H9 (cell line): ENCODE measurements around the gene SNN. TPM values are rescaled to one million over a fixed set of nuclear protein-coding genes. Genes with fewer than 3 reads are reported as not detected.

ENCODE experiments used
- DNase-seq: peaks from one replicate; pipeline ENCODE4 v3.0.0-alpha.2; 2017
- H2AFZ ChIP-seq: one replicate; pipeline ENCODE4 v1.6.1; 2013; ENCODE audit warnings: mild to moderate bottlenecking, low read length, control low read depth, moderate library complexity
- H2AK5ac ChIP-seq: 2 replicates; pipeline ENCODE4 v1.6.1; 2013; ENCODE audit warnings: low read length, control low read depth, mixed read lengths; ENCODE audit not compliant: insufficient read length
- H2BK120ac ChIP-seq: one replicate; pipeline ENCODE4 v1.6.1; 2013; ENCODE audit warnings: low read depth, mild to moderate bottlenecking, low read length, control low read depth, inconsistent platforms; ENCODE audit not compliant: poor library complexity, severe bottlenecking
- H2BK12ac ChIP-seq: 2 replicates; pipeline ENCODE4 v1.6.1; 2013; ENCODE audit warnings: low read length, control low read depth, mixed read lengths, low read depth; ENCODE audit not compliant: insufficient read length
- H2BK15ac ChIP-seq: 2 replicates; pipeline ENCODE4 v1.6.1; 2013; ENCODE audit warnings: low read depth, low read length, control low read depth
- H2BK20ac ChIP-seq: one replicate; pipeline ENCODE4 v1.6.1; 2013; ENCODE audit warnings: low read depth, mild to moderate bottlenecking, low read length, control low read depth, inconsistent platforms; ENCODE audit not compliant: poor library complexity, severe bottlenecking
- H2BK5ac ChIP-seq: 2 replicates; pipeline ENCODE4 v1.6.1; 2013; ENCODE audit warnings: low read length, control low read depth, mixed read lengths; ENCODE audit not compliant: insufficient read length
- H3K14ac ChIP-seq: 2 replicates; pipeline ENCODE4 v1.6.1; 2013; ENCODE audit warnings: low read length, control low read depth; ENCODE audit not compliant: insufficient read depth
- H3K18ac ChIP-seq: 2 replicates; pipeline ENCODE4 v1.6.1; 2013; ENCODE audit warnings: low read depth, mild to moderate bottlenecking, mixed read lengths, low read length, control low read depth; ENCODE audit not compliant: insufficient read length
- H3K23ac ChIP-seq: 2 replicates; pipeline ENCODE4 v1.6.1; 2013; ENCODE audit warnings: low read length, control low read depth, mixed read lengths, low read depth; ENCODE audit not compliant: insufficient read length
- H3K23me2 ChIP-seq: 2 replicates; pipeline ENCODE4 v1.6.1; 2013; ENCODE audit warnings: low read depth, mild to moderate bottlenecking, mixed read lengths, low read length, control low read depth; ENCODE audit not compliant: insufficient read length, poor library complexity, severe bottlenecking
- H3K27ac ChIP-seq: 2 replicates; pipeline ENCODE4 v1.5.1; 2013; ENCODE audit warnings: low read length, control low read depth, mixed read lengths, low read depth; ENCODE audit not compliant: insufficient read length
- H3K27me3 ChIP-seq: 2 replicates; pipeline ENCODE4 v1.6.1; 2013; ENCODE audit warnings: low read length, control low read depth, inconsistent platforms; ENCODE audit not compliant: insufficient read depth
- H3K4ac ChIP-seq: 2 replicates; pipeline ENCODE4 v1.6.1; 2013; ENCODE audit warnings: low read depth, mild to moderate bottlenecking, control low read depth, inconsistent platforms, low read length, moderate library complexity
- H3K4me1 ChIP-seq: 2 replicates; pipeline ENCODE4 v1.6.1; 2013; ENCODE audit warnings: low read length, control low read depth, inconsistent platforms; ENCODE audit not compliant: insufficient read depth
- H3K4me2 ChIP-seq: 2 replicates; pipeline ENCODE4 v1.6.1; 2013; ENCODE audit warnings: low read length, control low read depth, mixed read lengths; ENCODE audit not compliant: insufficient read length, insufficient read depth
- H3K56ac ChIP-seq: 2 replicates; pipeline ENCODE4 v1.6.1; 2013; ENCODE audit warnings: low read depth, mild to moderate bottlenecking, mixed read lengths, low read length, control low read depth; ENCODE audit not compliant: insufficient read length
- H3K79me1 ChIP-seq: 2 replicates; pipeline ENCODE4 v1.6.1; 2013; ENCODE audit warnings: low read depth, mild to moderate bottlenecking, moderate library complexity, low read length, control low read depth, inconsistent platforms; ENCODE audit not compliant: insufficient read depth, poor library complexity, severe bottlenecking
- H3K79me2 ChIP-seq: 2 replicates; pipeline ENCODE4 v1.6.1; 2013; ENCODE audit warnings: low read length, control low read depth, inconsistent platforms; ENCODE audit not compliant: insufficient read depth
- H3K9ac ChIP-seq: 2 replicates; pipeline ENCODE4 v1.6.1; 2013; ENCODE audit warnings: low read length, control low read depth, mixed read lengths; ENCODE audit not compliant: insufficient read length; ENCODE audit errors: extremely low read depth
- H3K9me3 ChIP-seq: one replicate; pipeline ENCODE4 v1.6.1; 2013; ENCODE audit warnings: low read depth, low read length, inconsistent platforms; ENCODE audit not compliant: control insufficient read depth
- H3T11ph ChIP-seq: one replicate; pipeline ENCODE4 v1.6.1; 2013; ENCODE audit warnings: mild to moderate bottlenecking, low read length, control low read depth, inconsistent platforms
- H4K20me1 ChIP-seq: one replicate; pipeline ENCODE4 v1.6.1; 2013; ENCODE audit not compliant: control insufficient read depth, insufficient read length, insufficient read depth
- H4K5ac ChIP-seq: 2 replicates; pipeline ENCODE4 v1.6.1; 2013; ENCODE audit warnings: low read depth, mild to moderate bottlenecking, mixed read lengths, low read length, control low read depth; ENCODE audit not compliant: insufficient read length
- H4K8ac ChIP-seq: replicated peaks from 2 replicates; pipeline ENCODE4 v1.6.1; 2013; ENCODE audit warnings: low read length, control low read depth, mixed read lengths, low read depth; ENCODE audit not compliant: insufficient read length
- H4K91ac ChIP-seq: 2 replicates; pipeline ENCODE4 v1.6.1; 2013; ENCODE audit warnings: low read depth, mild to moderate bottlenecking, moderate library complexity, mixed read lengths, low read length, control low read depth; ENCODE audit not compliant: insufficient read length
- H3K27ac Mint-ChIP-seq, 3 experiments: 2 replicates in 2 of 3; 3 replicates in 1 of 3; pipeline ENCODE4 v1.8.0; 2020 to 2021; ENCODE audit warnings: mixed read lengths in 3 of 3, mild to moderate bottlenecking in 1 of 3, moderate library complexity in 1 of 3
- H3K27me3 Mint-ChIP-seq: 2 replicates; pipeline ENCODE4 v1.8.0; 2021; ENCODE audit warnings: low read depth, mild to moderate bottlenecking, moderate library complexity, mixed read lengths
- H3K36me3 Mint-ChIP-seq, 3 experiments: 2 replicates in 2 of 3; 3 replicates in 1 of 3; pipeline ENCODE4 v1.8.0; 2020 to 2021; ENCODE audit warnings: low read depth in 3 of 3, mixed read lengths in 3 of 3; ENCODE audit not compliant: insufficient read depth in 1 of 3
- H3K4me1 Mint-ChIP-seq, 2 experiments: 2 replicates each; pipeline ENCODE4 v1.8.0; 2020; ENCODE audit warnings: mixed read lengths in 2 of 2
- H3K4me3 Mint-ChIP-seq, 2 experiments: 2 replicates in 1 of 2; 3 replicates in 1 of 2; pipeline ENCODE4 v1.8.0; 2020 to 2021; ENCODE audit warnings: mild to moderate bottlenecking in 2 of 2, mixed read lengths in 2 of 2, moderate library complexity in 1 of 2
- H3K9me3 Mint-ChIP-seq, 2 experiments: 2 replicates in 1 of 2; 3 replicates in 1 of 2; pipeline ENCODE4 v1.8.0; 2020; ENCODE audit warnings: mild to moderate bottlenecking in 2 of 2, mixed read lengths in 2 of 2, moderate library complexity in 1 of 2
- CTCF ChIP-seq: fragments of 200-600 bp; sonication (generic); conservative IDR thresholded peaks from 3 replicates; pipeline ENCODE4 v1.8.0; 2021; ENCODE audit warnings: antibody characterized with exemption, mild to moderate bottlenecking
- WGBS: extraction: QIAGEN DNeasy Blood & Tissue Kit; methylation state at CpG from one replicate; pipeline ENCODE4 v1.1.7; 2013; ENCODE audit warnings: missing lambda C conversion rate, low lambda C conversion rate, mixed read lengths; ENCODE audit not compliant: insufficient read length; ENCODE audit errors: extremely low coverage; 5-methylcytosine and 5-hydroxymethylcytosine counted together
- total RNA-seq: library from RNA; stranded (reverse); gene quantifications from 2 replicates; pipeline ENCODE4 v1.2.1, GENCODE V29; 2021

The SNN gene
- total RNA-seq, 1 experiment from 2014 or later = 44.2 TPM

- DNase-seq = no peak
- no peak for TF ChIP-seq CTCF
- Histone ChIP-seq H3K9ac (no peak overlapping the region), H3K4me2 (no peak overlapping the region), H3K79me1 (no peaks in the 10 kb centered on the region), H3K9me3 (no peaks in the 10 kb centered on the region), H4K20me1 (no peaks in the 10 kb centered on the region), H3K56ac (no peak overlapping the region), H3K79me2 (no peaks in the 10 kb centered on the region), H3K4ac (no peak overlapping the region), H4K8ac (no peak overlapping the region), H3K14ac (no peak overlapping the region), H2BK5ac (no peak overlapping the region), H3K4me1 (no peaks in the 10 kb centered on the region), H3K23me2 (no peaks in the 10 kb centered on the region), H3K23ac (no peak overlapping the region), H2AK5ac (no peak overlapping the region), H3K18ac (no peak overlapping the region), H2BK15ac (no peak overlapping the region), H2BK20ac (no peak overlapping the region), H4K91ac (no peak overlapping the region), H4K5ac (no peak overlapping the region), H2AFZ (no peak overlapping the region), H3K27ac (no peak overlapping the region), H2BK12ac (no peak overlapping the region), H3K27me3 (no peaks in the 10 kb centered on the region), H2BK120ac (no peak overlapping the region), H3T11ph (no peak overlapping the region)
- peaks cover 9 to 18% of the 10 kb centered on the region in 2 experiments; a peak in 3 of 4 replicates for H3K4me1 Mint-ChIP-seq
- H3K27me3 Mint-ChIP-seq = no peaks in the 10 kb centered on the region
- peak overlapping the region in 2 of 3 experiments; percentile 19 to 76; a peak in 2 of 7 replicates for H3K27ac Mint-ChIP-seq
- H3K36me3 Mint-ChIP-seq = peaks cover 20 to 62% (median 51%) of the 10 kb centered on the region in 3 experiments
- H3K9me3 Mint-ChIP-seq = no peaks in the 10 kb centered on the region
- H3K4me3 Mint-ChIP-seq = no peak overlapping the region
- no CpG with 5 or more reads among the region's 12 CpGs for WGBS
Observed at GRCh38 chr16:11679941-11680911, 12.0 kb downstream of the SNN start.
